ENCODE results near the gene OLA1. TPM values are rescaled to one million over a fixed set of nuclear protein-coding genes. Genes with fewer than 3 reads are reported as not detected.

Gene OLA1
- polyA plus RNA-seq, 1 donor from 2014 or later: 134 TPM

GRCh38 chr2:174219321-174219720, 29.0 kb downstream of the OLA1 start:
- Histone ChIP-seq H3F3A (ENCODE audit: insufficient read depth, low read length, poor library complexity, severe bottlenecking) (no peaks in the 10 kb centered on the region), H4K20me1 (ENCODE audit: insufficient read depth) (no peaks in the 10 kb centered on the region), H3K4me2 (ENCODE audit: low read length) (no peak overlapping the region), H3K27ac (ENCODE audit: low read length) (no peak overlapping the region), H3K36me3 (ENCODE audit: insufficient read depth, low read length) (peaks cover under 1% of the 10 kb centered on the region), H3K4me3 (ENCODE audit: low read length) (no peak overlapping the region), H3K79me2 (replicated peaks; ENCODE audit: insufficient read depth, low read length) (no peaks in the 10 kb centered on the region), H3K27me3 (ENCODE audit: insufficient read depth, low read depth, low read length) (no peaks in the 10 kb centered on the region), H2AFZ (ENCODE audit: low read depth, low read length) (no peak overlapping the region), H3K9ac (ENCODE audit: low read length) (no peak overlapping the region), H3K9me3 (ENCODE audit: low read length) (no peaks in the 10 kb centered on the region), H3K9me2 (ENCODE audit: insufficient read depth, low read length) (no peaks in the 10 kb centered on the region)
- no peak for TF ChIP-seq MXI1 (conservative IDR thresholded peaks at IDR 0.05; ENCODE audit: poor library complexity, severe bottlenecking)
- no peak for TF ChIP-seq TAF1 (IDR thresholded peaks at IDR 0.05; ENCODE audit: low read depth)
- no peak for TF ChIP-seq RAD21 (conservative IDR thresholded peaks at IDR 0.05)
- no peak for TF ChIP-seq EP300 (conservative IDR thresholded peaks at IDR 0.05; ENCODE audit: poor library complexity, severe bottlenecking)
- TF ChIP-seq SMC3 (conservative IDR thresholded peaks at IDR 0.05; ENCODE audit: poor library complexity): no peak
- TF ChIP-seq REST (IDR thresholded peaks at IDR 0.05; ENCODE audit: borderline replicate concordance): no peak
- no peak for TF ChIP-seq EZH2 (IDR thresholded peaks at IDR 0.05; ENCODE audit: borderline replicate concordance, insufficient read depth, low read length, poor library complexity, severe bottlenecking)
- TF ChIP-seq POLR2AphosphoS5 (IDR thresholded peaks at IDR 0.05): no peak
- TF ChIP-seq CTCF (IDR thresholded peaks at IDR 0.05; ENCODE audit: poor library complexity, severe bottlenecking): no peak

GRCh38 chr2:174218773-174219172, 29.6 kb downstream of the OLA1 start:
- no peaks in the 10 kb centered on the region for H3K79me2 ChIP-seq (replicated peaks; ENCODE audit: insufficient read depth, low read length)
- H2AFZ ChIP-seq (ENCODE audit: low read depth, low read length): no peak overlapping the region

More at GRCh38 chr2:174218773-174219172, 29.6 kb downstream of the OLA1 start:
- H4K20me1 ChIP-seq (ENCODE audit: insufficient read depth): no peaks in the 10 kb centered on the region
- no peak overlapping the region for H3K4me2 ChIP-seq (ENCODE audit: low read length)
- no peak overlapping the region for H3K9ac ChIP-seq (ENCODE audit: low read length)
- H3K36me3 ChIP-seq (ENCODE audit: insufficient read depth, low read length): no peaks in the 10 kb centered on the region
- H3K27me3 ChIP-seq (ENCODE audit: insufficient read depth, low read depth, low read length): no peaks in the 10 kb centered on the region
- H3K9me2 ChIP-seq (ENCODE audit: insufficient read depth, low read length): no peaks in the 10 kb centered on the region
- TF ChIP-seq EP300 (conservative IDR thresholded peaks at IDR 0.05; ENCODE audit: poor library complexity, severe bottlenecking) (no peak), REST (IDR thresholded peaks at IDR 0.05; ENCODE audit: borderline replicate concordance) (no peak)
- no peaks in the 10 kb centered on the region for H3K9me3 ChIP-seq (ENCODE audit: low read length)
- no peak overlapping the region for H3K27ac ChIP-seq (ENCODE audit: low read length)
- no peaks in the 10 kb centered on the region for H3F3A ChIP-seq (ENCODE audit: insufficient read depth, low read length, poor library complexity, severe bottlenecking)
- H3K4me3 ChIP-seq (ENCODE audit: low read length): no peak overlapping the region
